GM12892 (cell line): ENCODE results near the gene PKDREJ.

Source experiments
- POLR2A ChIP-seq: IDR thresholded peaks from 2 replicates; pipeline ENCODE4 v1.6.1; 2011; ENCODE audit warnings: low read depth, low read length, control low read depth
- POLR2AphosphoS5 ChIP-seq: IDR thresholded peaks from 2 replicates; pipeline ENCODE4 v1.6.1; 2011; ENCODE audit warnings: low read depth, low read length, control low read depth

DNA sequence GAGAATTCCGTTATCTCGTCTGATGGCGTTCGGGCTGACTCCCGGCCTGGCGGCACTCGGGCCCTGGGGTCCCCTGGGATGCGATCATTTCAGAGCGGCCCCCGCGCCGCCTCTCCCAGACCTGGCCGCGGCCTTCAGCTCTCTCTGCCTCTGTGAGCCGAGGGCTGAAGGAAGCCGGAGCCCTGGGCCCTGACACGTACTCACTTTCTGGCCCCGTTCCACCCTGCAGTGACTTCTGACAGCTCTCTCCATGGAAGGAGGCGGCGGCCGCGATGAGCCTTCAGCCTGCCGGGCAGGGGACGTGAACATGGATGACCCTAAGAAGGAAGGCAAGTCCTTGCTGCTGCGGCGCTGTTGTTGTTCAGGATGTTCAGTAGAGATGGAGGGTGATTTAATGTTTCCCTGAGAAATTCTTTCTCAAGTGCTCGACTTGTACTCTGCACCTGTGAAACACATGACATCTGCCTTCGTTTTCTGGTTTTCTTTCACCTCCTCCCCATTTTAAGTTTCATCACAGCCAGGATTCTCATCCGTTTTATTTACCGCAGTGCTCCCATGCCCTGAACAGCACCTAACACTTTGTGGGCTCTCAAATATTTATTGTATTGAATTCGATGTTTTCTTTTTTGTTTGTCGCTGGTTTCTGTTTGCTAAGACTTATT lies 34.1 kb upstream of the PKDREJ start:
- TF ChIP-seq POLR2AphosphoS5: no peak
- no peak for TF ChIP-seq POLR2A
